Inflammatory macrophage (primary cell): ENCODE measurements around the gene TEX2.

Experiments
- DNase-seq, 2 donors: peaks; one replicate each; pipeline ENCODE4 v3.0.0-alpha.2; 2020 to 2022

The TEX2 gene

GRCh38 chr17:64155751-64156544, 107.1 kb downstream of the TEX2 start:
- DNase-seq: peak; percentile 63 to 81

GRCh38 chr17:64155129-64155528, 107.9 kb downstream of the TEX2 start:
- DNase-seq: no peak

- DNase-seq: no peak
These were observed 108.3 kb downstream of the TEX2 start for GRCh38 chr17:64154717-64155116.

GRCh38 chr17:64154313-64154695, 108.8 kb downstream of the TEX2 start:
- peak in 1 of 2 donors; percentile 44 for DNase-seq

- DNase-seq: no peak
These were observed 109.3 kb downstream of the TEX2 start for GRCh38 chr17:64153565-64154312.

- no peak for DNase-seq
These were observed 110.5 kb downstream of the TEX2 start for GRCh38 chr17:64152428-64153125.

- DNase-seq: no peak
These were observed 112.1 kb downstream of the TEX2 start for GRCh38 chr17:64151016-64151368.

GRCh38 chr17:64150237-64151015, 112.6 kb downstream of the TEX2 start:
- DNase-seq: peak in 1 of 2 donors; percentile 35

GRCh38 chr17:64149196-64149595, 113.9 kb downstream of the TEX2 start:
- DNase-seq: no peak

GRCh38 chr17:64148699-64149098, 114.4 kb downstream of the TEX2 start:
- DNase-seq: peak; percentile 28 to 55

GRCh38 chr17:64148017-64148631, 114.9 kb downstream of the TEX2 start:
- no peak for DNase-seq

GRCh38 chr17:64147110-64148016, 115.7 kb downstream of the TEX2 start:
- DNase-seq: peak; percentile 59

GRCh38 chr17:64146418-64147109, 116.5 kb downstream of the TEX2 start:
- DNase-seq: peak; percentile 43 to 56

GRCh38 chr17:64145751-64146417, 117.2 kb downstream of the TEX2 start:
- peak; percentile 99 for DNase-seq

- DNase-seq: no peak
These were observed 117.7 kb downstream of the TEX2 start for GRCh38 chr17:64145375-64145750.

GRCh38 chr17:64139542-64139941, 123.5 kb downstream of the TEX2 start:
- DNase-seq: no peak

- DNase-seq: no peak
These were observed 124.6 kb downstream of the TEX2 start for GRCh38 chr17:64138441-64138840.

GRCh38 chr17:64135000-64135399, 128.1 kb downstream of the TEX2 start:
- no peak for DNase-seq

- DNase-seq: no peak
These were observed 128.7 kb downstream of the TEX2 start for GRCh38 chr17:64134216-64134970.
